Natural killer cell (primary cell): Measurements from ENCODE around the gene TMEM80. TPM values are rescaled to one million over a fixed set of nuclear protein-coding genes. Genes with fewer than 3 reads are reported as not detected.

ENCODE experiments used
- ATAC-seq, 3 donors: fragments of 150-1000 bp in 2 of 3; fragments of 200-7000 bp in 1 of 3; cut with Tn5 transposase; 1 replicate in 1 of 3; 2 replicates in 2 of 3; pipeline ENCODE4 v1.10.0; 2021; ENCODE audit warnings: mild to moderate bottlenecking in 2 of 3, moderate library complexity in 2 of 3
- DNase-seq, 2 donors: peaks; one replicate each; pipeline versions ENCODE4 v3.0.0 to v3.0.0-alpha.2; 2013 to 2021; ENCODE audit warnings: mixed read lengths in 1 of 2
- H3K27ac ChIP-seq: one replicate; pipeline ENCODE4 v1.5.1; 2013; ENCODE audit warnings: mild to moderate bottlenecking, low read length
- H3K27me3 ChIP-seq: one replicate; pipeline ENCODE4 v1.6.1; 2013; ENCODE audit warnings: low read length; ENCODE audit not compliant: control insufficient read depth, insufficient read depth
- H3K36me3 ChIP-seq: one replicate; pipeline ENCODE4 v1.6.1; 2013; ENCODE audit warnings: low read length; ENCODE audit not compliant: control insufficient read depth, insufficient read depth
- H3K4me1 ChIP-seq: one replicate; pipeline ENCODE4 v1.6.1; 2013; ENCODE audit warnings: low read length; ENCODE audit not compliant: control insufficient read depth, insufficient read depth
- H3K4me3 ChIP-seq: one replicate; pipeline ENCODE4 v1.5.1; 2013; ENCODE audit warnings: low read length
- H3K9me3 ChIP-seq: one replicate; pipeline ENCODE4 v1.6.1; 2013; ENCODE audit warnings: low read length; ENCODE audit not compliant: control insufficient read depth, insufficient read depth
- H3K27ac Mint-ChIP-seq, 2 donors: one replicate each; pipeline ENCODE4 v1.8.0; 2022; ENCODE audit warnings: mild to moderate bottlenecking in 2 of 2, mixed read lengths in 2 of 2, moderate library complexity in 1 of 2
- H3K27me3 Mint-ChIP-seq, 2 donors: one replicate each; pipeline ENCODE4 v1.8.0; 2022; ENCODE audit warnings: low read depth in 2 of 2, mixed read lengths in 2 of 2
- H3K36me3 Mint-ChIP-seq: one replicate; pipeline ENCODE4 v1.8.0; 2022; ENCODE audit warnings: mixed read lengths
- H3K4me1 Mint-ChIP-seq, 2 donors: one replicate each; pipeline ENCODE4 v1.8.0; 2022; ENCODE audit warnings: mixed read lengths in 2 of 2
- H3K4me3 Mint-ChIP-seq: one replicate; pipeline ENCODE4 v1.8.0; 2022; ENCODE audit warnings: mild to moderate bottlenecking, moderate library complexity, mixed read lengths
- H3K9me3 Mint-ChIP-seq, 2 donors: one replicate each; pipeline ENCODE4 v1.8.0; 2022; ENCODE audit warnings: mixed read lengths in 2 of 2
- WGBS: methylation state at CpG from one replicate; pipeline ENCODE4 v1.1.7; 2013; ENCODE audit warnings: missing lambda C conversion rate; ENCODE audit not compliant: insufficient coverage; 5-methylcytosine and 5-hydroxymethylcytosine counted together
- intact Hi-C: fragments of 100-400 bp; cut with micrococcal nuclease; formaldehyde crosslinking; loops from one replicate; pipeline ENCODE4 v1.14.2; 2022
- total RNA-seq, 4 donors: library from RNA; stranded (reverse); fragments of 120-200 nt in 1 of 4; gene quantifications; one replicate each; pipeline versions ENCODE4 v1.2.3 to v1.2.4, GENCODE V29; 2013 to 2022
- TF ChIP-seq, protein P1 (sequence below): fragments of 200-600 bp; IDR thresholded peaks from one replicate; pipeline ENCODE4 v1.8.0; 2022; ENCODE audit warnings: antibody characterized with exemption

TMEM80 gene
- total RNA-seq, 3 donors from 2014 or later (not counting 1 experiment from before 2014, with no cell fraction given) = 17.8 to 42.1 (median 33.0) TPM

DNA sequence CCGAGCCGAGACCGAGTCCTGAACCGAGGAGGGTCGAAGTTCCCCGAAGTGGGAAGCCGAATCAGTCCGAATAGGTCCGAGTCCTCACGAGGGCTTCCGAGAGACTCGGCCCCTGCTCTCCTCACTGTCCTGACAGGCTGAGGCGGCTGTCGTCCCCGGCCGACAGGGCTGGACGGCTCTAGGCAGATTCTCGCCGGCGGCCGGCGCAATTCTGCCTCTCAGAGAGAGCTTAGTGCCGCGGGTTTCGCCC is 403 bp upstream of the TMEM80 start:
- 0% methylated on average over 25 of the region's 25 CpGs for WGBS
- peaks cover 51% of the 10 kb centered on the region for H3K4me1 ChIP-seq

DNA sequence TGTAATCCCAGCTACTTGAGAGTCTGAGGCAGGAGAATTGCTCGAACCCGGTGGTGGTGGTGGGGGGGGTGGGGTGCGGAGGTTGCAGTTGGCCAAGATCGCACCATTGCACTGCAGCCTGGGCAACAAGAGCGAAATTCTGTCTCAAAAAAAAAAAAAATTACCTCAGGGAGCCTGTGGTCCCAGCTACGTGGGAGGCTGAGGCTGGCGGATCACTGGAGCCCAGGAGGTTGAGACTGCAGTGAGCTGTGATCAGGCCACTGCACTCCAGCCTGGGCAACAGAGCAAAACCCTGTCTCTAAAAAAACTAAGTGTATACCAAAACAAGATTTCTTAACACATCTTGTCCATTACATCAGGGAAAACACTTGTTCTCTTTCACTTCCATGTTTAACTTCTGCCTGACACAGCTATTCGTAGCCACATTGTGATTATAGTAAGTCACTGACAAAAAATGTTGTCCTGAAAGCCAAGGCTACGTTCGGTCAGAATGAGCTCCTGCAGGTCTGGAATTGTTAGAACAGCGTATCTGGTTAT is 1.4 kb downstream of the TMEM80 start:
- peaks cover 52% of the 10 kb centered on the region for H3K4me1 ChIP-seq
- H3K4me3 ChIP-seq = no peak overlapping the region
- TF ChIP-seq, protein P1, sequence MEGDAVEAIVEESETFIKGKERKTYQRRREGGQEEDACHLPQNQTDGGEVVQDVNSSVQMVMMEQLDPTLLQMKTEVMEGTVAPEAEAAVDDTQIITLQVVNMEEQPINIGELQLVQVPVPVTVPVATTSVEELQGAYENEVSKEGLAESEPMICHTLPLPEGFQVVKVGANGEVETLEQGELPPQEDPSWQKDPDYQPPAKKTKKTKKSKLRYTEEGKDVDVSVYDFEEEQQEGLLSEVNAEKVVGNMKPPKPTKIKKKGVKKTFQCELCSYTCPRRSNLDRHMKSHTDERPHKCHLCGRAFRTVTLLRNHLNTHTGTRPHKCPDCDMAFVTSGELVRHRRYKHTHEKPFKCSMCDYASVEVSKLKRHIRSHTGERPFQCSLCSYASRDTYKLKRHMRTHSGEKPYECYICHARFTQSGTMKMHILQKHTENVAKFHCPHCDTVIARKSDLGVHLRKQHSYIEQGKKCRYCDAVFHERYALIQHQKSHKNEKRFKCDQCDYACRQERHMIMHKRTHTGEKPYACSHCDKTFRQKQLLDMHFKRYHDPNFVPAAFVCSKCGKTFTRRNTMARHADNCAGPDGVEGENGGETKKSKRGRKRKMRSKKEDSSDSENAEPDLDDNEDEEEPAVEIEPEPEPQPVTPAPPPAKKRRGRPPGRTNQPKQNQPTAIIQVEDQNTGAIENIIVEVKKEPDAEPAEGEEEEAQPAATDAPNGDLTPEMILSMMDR = no peak
- intact Hi-C loops = loop anchor here (2.0 kb wide), 1 partner anchor 26 kb away; no protein-coding TSS in a partner anchor
- no peaks in the 10 kb centered on the region for H3K27me3 ChIP-seq
- no peaks in the 10 kb centered on the region for H3K27me3 Mint-ChIP-seq
- H3K27ac ChIP-seq = peak overlapping the region; percentile 100
- no peaks in the 10 kb centered on the region for H3K9me3 Mint-ChIP-seq
- H3K9me3 ChIP-seq = no peaks in the 10 kb centered on the region
- WGBS = 68% methylated on average over 11 of the region's 11 CpGs
- peak overlapping the region; percentile 57 for H3K4me3 Mint-ChIP-seq
- peaks cover 14 to 36% of the 10 kb centered on the region in 2 donors for H3K4me1 Mint-ChIP-seq
- H3K36me3 Mint-ChIP-seq = no peaks in the 10 kb centered on the region
- peaks cover 9% of the 10 kb centered on the region for H3K36me3 ChIP-seq
- peak overlapping the region; percentile 45 to 90 for H3K27ac Mint-ChIP-seq
- ATAC-seq = no peak
- DNase-seq = no peak

More for the DNA sequence above, 403 bp upstream of the TMEM80 start:
- Mint-ChIP-seq H3K4me3 (peak overlapping the region; percentile 88), H3K4me1 (peaks cover 18 to 41% of the 10 kb centered on the region in 2 donors), H3K36me3 (no peaks in the 10 kb centered on the region), H3K9me3 (no peaks in the 10 kb centered on the region), H3K27me3 (no peaks in the 10 kb centered on the region), H3K27ac (peak overlapping the region; percentile 90 to 95)
- TF ChIP-seq, protein P1 = no peak
- H3K9me3 ChIP-seq = no peaks in the 10 kb centered on the region
- no peaks in the 10 kb centered on the region for H3K27me3 ChIP-seq
- ATAC-seq (no peak), DNase-seq (no peak)
- peaks cover 4% of the 10 kb centered on the region for H3K36me3 ChIP-seq
- peak overlapping the region; percentile 100 for H3K27ac ChIP-seq
- intact Hi-C loops = no loop called here
- peak overlapping the region; percentile 98 for H3K4me3 ChIP-seq

DNA sequence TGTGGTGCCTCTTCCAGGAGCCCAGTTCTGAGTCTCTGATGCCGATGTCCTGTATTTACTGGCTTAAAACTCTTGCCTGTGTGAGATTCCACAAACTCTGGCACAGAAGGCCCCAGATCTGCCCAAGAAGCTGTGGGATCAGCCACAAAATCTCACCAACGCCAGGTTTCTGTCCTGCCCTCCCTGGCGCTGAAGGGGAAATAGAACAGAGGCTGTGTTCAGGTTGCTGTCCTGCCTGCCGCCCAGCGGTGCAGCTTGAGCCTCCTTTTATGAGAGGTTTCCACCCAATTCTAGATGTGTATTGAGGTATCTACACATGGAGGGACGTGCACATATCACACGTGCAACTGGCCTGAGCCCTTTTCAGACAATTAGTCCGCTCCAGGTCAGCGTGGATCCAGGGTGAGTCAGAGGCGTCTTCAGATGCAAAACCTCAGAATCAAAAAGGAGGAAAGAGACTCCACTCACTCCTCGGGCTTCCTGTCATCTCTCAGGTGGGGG is 2.2 kb downstream of the TMEM80 start:
- no peaks in the 10 kb centered on the region for H3K36me3 Mint-ChIP-seq
- no peaks in the 10 kb centered on the region for H3K9me3 Mint-ChIP-seq
- Histone ChIP-seq H3K9me3 (no peaks in the 10 kb centered on the region), H3K4me1 (peaks cover 55% of the 10 kb centered on the region), H3K27ac (peak overlapping the region; percentile 100), H3K27me3 (no peaks in the 10 kb centered on the region), H3K36me3 (peaks cover 9% of the 10 kb centered on the region), H3K4me3 (no peak overlapping the region)
- H3K4me1 Mint-ChIP-seq = peaks cover 10 to 33% of the 10 kb centered on the region in 2 donors
- H3K27ac Mint-ChIP-seq = peak overlapping the region; percentile 45 to 90
- no peak for ATAC-seq
- TF ChIP-seq, protein P1 = no peak
- H3K27me3 Mint-ChIP-seq = no peaks in the 10 kb centered on the region
- 73% methylated on average over 11 of the region's 11 CpGs for WGBS
- DNase-seq = no peak
- intact Hi-C loops = loop anchor here (2.0 kb wide), 1 partner anchor 25 kb away; no protein-coding TSS in a partner anchor
- H3K4me3 Mint-ChIP-seq = peak overlapping the region; percentile 50
